ENCODE results near the gene PIAS4.

The PIAS4 gene

GRCh38 chr19:4061683-4062418, 54.3 kb downstream of the PIAS4 start:
- no peak for DNase-seq (ENCODE audit: low read depth, low spot score)
- H3K27me3 ChIP-seq (ENCODE audit: insufficient read depth, insufficient read length) = no peaks in the 10 kb centered on the region
- no peaks in the 10 kb centered on the region for H3K9me3 ChIP-seq (ENCODE audit: insufficient read depth, low read length)
- H3K4me1 ChIP-seq (ENCODE audit: insufficient read depth, insufficient read length) = peaks cover 50% of the 10 kb centered on the region
- H3K36me3 ChIP-seq (ENCODE audit: insufficient read depth, insufficient read length, low read length) = peaks cover 49% of the 10 kb centered on the region
- TF ChIP-seq ZNF274 (IDR thresholded peaks at IDR 0.05; ENCODE audit: low read depth, low read length) (no peak), YY1 (IDR thresholded peaks at IDR 0.05; ENCODE audit: insufficient read depth, insufficient read length) (no peak), SUZ12 (IDR thresholded peaks at IDR 0.05; ENCODE audit: extremely low read depth, insufficient read depth, insufficient read length) (no peak)
- H3K4me3 ChIP-seq (ENCODE audit: insufficient read length, low read depth) = no peak overlapping the region
- H3K9ac ChIP-seq (ENCODE audit: insufficient read length, low read depth) = peak overlapping the region; percentile 34

- Histone ChIP-seq H3K36me3 (ENCODE audit: insufficient read depth, insufficient read length, low read length) (peaks cover 44% of the 10 kb centered on the region), H3K9ac (ENCODE audit: insufficient read length, low read depth) (peak overlapping the region; percentile 34), H3K27me3 (ENCODE audit: insufficient read depth, insufficient read length) (peaks cover 6% of the 10 kb centered on the region), H3K9me3 (ENCODE audit: insufficient read depth, low read length) (no peaks in the 10 kb centered on the region), H3K4me1 (ENCODE audit: insufficient read depth, insufficient read length) (peaks cover 49% of the 10 kb centered on the region), H3K4me3 (ENCODE audit: insufficient read length, low read depth) (no peak overlapping the region)
- DNase-seq (ENCODE audit: low read depth, low spot score) = no peak
- no peak for TF ChIP-seq ZNF274 (IDR thresholded peaks at IDR 0.05; ENCODE audit: low read depth, low read length)
- TF ChIP-seq SUZ12 (IDR thresholded peaks at IDR 0.05; ENCODE audit: extremely low read depth, insufficient read depth, insufficient read length) = no peak
- TF ChIP-seq YY1 (IDR thresholded peaks at IDR 0.05; ENCODE audit: insufficient read depth, insufficient read length) = no peak
Observed at GRCh38 chr19:4062419-4063368, 55.2 kb downstream of the PIAS4 start.

GRCh38 chr19:4063369-4064148, 56.0 kb downstream of the PIAS4 start:
- DNase-seq (ENCODE audit: low read depth, low spot score) = no peak
- TF ChIP-seq ZNF274 (IDR thresholded peaks at IDR 0.05; ENCODE audit: low read depth, low read length) = no peak
- no peak for TF ChIP-seq YY1 (IDR thresholded peaks at IDR 0.05; ENCODE audit: insufficient read depth, insufficient read length)
- TF ChIP-seq SUZ12 (IDR thresholded peaks at IDR 0.05; ENCODE audit: extremely low read depth, insufficient read depth, insufficient read length) = no peak

GRCh38 chr19:4064149-4064495, 56.6 kb downstream of the PIAS4 start:
- H3K27me3 ChIP-seq (ENCODE audit: insufficient read depth, insufficient read length) = peaks cover 20% of the 10 kb centered on the region
- H3K9me3 ChIP-seq (ENCODE audit: insufficient read depth, low read length) = no peaks in the 10 kb centered on the region
- peak overlapping the region; percentile 90 for H3K9ac ChIP-seq (ENCODE audit: insufficient read length, low read depth)
- H3K4me3 ChIP-seq (ENCODE audit: insufficient read length, low read depth) = peak overlapping the region; percentile 84
- H3K4me1 ChIP-seq (ENCODE audit: insufficient read depth, insufficient read length) = peaks cover 41% of the 10 kb centered on the region
- TF ChIP-seq ZNF274 (IDR thresholded peaks at IDR 0.05; ENCODE audit: low read depth, low read length) (no peak), SUZ12 (IDR thresholded peaks at IDR 0.05; ENCODE audit: extremely low read depth, insufficient read depth, insufficient read length) (no peak), YY1 (IDR thresholded peaks at IDR 0.05; ENCODE audit: insufficient read depth, insufficient read length) (no peak)
- peaks cover 39% of the 10 kb centered on the region for H3K36me3 ChIP-seq (ENCODE audit: insufficient read depth, insufficient read length, low read length)
- no peak for DNase-seq (ENCODE audit: low read depth, low spot score)

More at GRCh38 chr19:4063369-4064148, 56.0 kb downstream of the PIAS4 start:
- Histone ChIP-seq H3K9me3 (ENCODE audit: insufficient read depth, low read length) (no peaks in the 10 kb centered on the region), H3K36me3 (ENCODE audit: insufficient read depth, insufficient read length, low read length) (peaks cover 40% of the 10 kb centered on the region), H3K4me1 (ENCODE audit: insufficient read depth, insufficient read length) (peaks cover 45% of the 10 kb centered on the region), H3K27me3 (ENCODE audit: insufficient read depth, insufficient read length) (peaks cover 14% of the 10 kb centered on the region), H3K9ac (ENCODE audit: insufficient read length, low read depth) (peak overlapping the region; percentile 90), H3K4me3 (ENCODE audit: insufficient read length, low read depth) (peak overlapping the region; percentile 84)

GRCh38 chr19:4064496-4065260, 57.1 kb downstream of the PIAS4 start:
- Histone ChIP-seq H3K36me3 (ENCODE audit: insufficient read depth, insufficient read length, low read length) (peaks cover 37% of the 10 kb centered on the region), H3K4me3 (ENCODE audit: insufficient read length, low read depth) (peak overlapping the region; percentile 84), H3K4me1 (ENCODE audit: insufficient read depth, insufficient read length) (peaks cover 37% of the 10 kb centered on the region), H3K9me3 (ENCODE audit: insufficient read depth, low read length) (no peaks in the 10 kb centered on the region), H3K9ac (ENCODE audit: insufficient read length, low read depth) (peak overlapping the region; percentile 90), H3K27me3 (ENCODE audit: insufficient read depth, insufficient read length) (peaks cover 25% of the 10 kb centered on the region)
- TF ChIP-seq ZNF274 (IDR thresholded peaks at IDR 0.05; ENCODE audit: low read depth, low read length) (no peak), YY1 (IDR thresholded peaks at IDR 0.05; ENCODE audit: insufficient read depth, insufficient read length) (no peak), SUZ12 (IDR thresholded peaks at IDR 0.05; ENCODE audit: extremely low read depth, insufficient read depth, insufficient read length) (no peak)
- DNase-seq (ENCODE audit: low read depth, low spot score) = no peak

GRCh38 chr19:4065430-4066175, 58.1 kb downstream of the PIAS4 start:
- Histone ChIP-seq H3K36me3 (ENCODE audit: insufficient read depth, insufficient read length, low read length) (peaks cover 32% of the 10 kb centered on the region), H3K4me3 (ENCODE audit: insufficient read length, low read depth) (no peak overlapping the region), H3K4me1 (ENCODE audit: insufficient read depth, insufficient read length) (peaks cover 30% of the 10 kb centered on the region), H3K27me3 (ENCODE audit: insufficient read depth, insufficient read length) (peaks cover 28% of the 10 kb centered on the region), H3K9me3 (ENCODE audit: insufficient read depth, low read length) (no peaks in the 10 kb centered on the region), H3K9ac (ENCODE audit: insufficient read length, low read depth) (no peak overlapping the region)
- no peak for TF ChIP-seq YY1 (IDR thresholded peaks at IDR 0.05; ENCODE audit: insufficient read depth, insufficient read length)
- TF ChIP-seq ZNF274 (IDR thresholded peaks at IDR 0.05; ENCODE audit: low read depth, low read length) = no peak
- no peak for TF ChIP-seq SUZ12 (IDR thresholded peaks at IDR 0.05; ENCODE audit: extremely low read depth, insufficient read depth, insufficient read length)
- peak; percentile 97 for DNase-seq (ENCODE audit: low read depth, low spot score)

Measured in NT2/D1 (cell line).